Endothelial cell of umbilical vein (primary cell): ENCODE results near the gene CWC27. TPM values are rescaled to one million over a fixed set of nuclear protein-coding genes. Genes with fewer than 3 reads are reported as not detected.

ENCODE experiments used
- BruUV-seq: library from RNA; stranded (reverse); fragments of 400-500 nt; replicated peaks from 2 replicates; lab custom pipeline; 2021; lab: Mats Ljungman, UMichigan
- CTCF ChIA-PET: fragments of 300-600, 350-600 bp; sonication (Branson Sonifier 250); formaldehyde crosslinking; loops from one replicate; lab custom pipeline; 2021; ENCODE audit warnings: antibody characterized with exemption, inconsistent platforms; lab: Charles Lee
- POLR2A ChIA-PET: fragments of 300-600, 350-600 bp; sonication (Branson Sonifier 250); formaldehyde crosslinking; loops from one replicate; lab custom pipeline; 2021; ENCODE audit warnings: antibody characterized with exemption, inconsistent platforms; lab: Charles Lee
- DNase-seq: peaks from one replicate; pipeline ENCODE4 v3.0.0-alpha.2; 2011; ENCODE audit warnings: low read depth, low spot score
- FAIRE-seq: peaks from 2 replicates; lab custom pipeline; 2011; peaks lifted over from hg19 to GRCh38; lab: Jason Lieb, UNC
- H2AFZ ChIP-seq: 2 replicates; pipeline ENCODE4 v1.6.0; 2012; ENCODE audit warnings: low read depth, low read length, control low read depth, inconsistent platforms
- H3K27ac ChIP-seq: 2 replicates; pipeline ENCODE4 v1.5.1; 2011; ENCODE audit warnings: low read depth, mild to moderate bottlenecking, control low read depth, low read length, moderate library complexity; ENCODE audit not compliant: insufficient read depth
- H3K27me3 ChIP-seq, 2 experiments: 2 replicates each; pipeline versions ENCODE4 v1.6.0 to v1.6.1; 2011; ENCODE audit warnings: low read length in 2 of 2, mixed read lengths in 1 of 2; ENCODE audit not compliant: control insufficient read depth in 2 of 2, insufficient read depth in 2 of 2
- H3K36me3 ChIP-seq, 2 experiments: 2 replicates in 1 of 2; 3 replicates in 1 of 2; pipeline ENCODE4 v1.5.1; 2011; ENCODE audit warnings: low read length in 2 of 2, mild to moderate bottlenecking in 1 of 2, moderate library complexity in 1 of 2; ENCODE audit not compliant: control insufficient read depth in 2 of 2, insufficient read depth in 2 of 2; ENCODE audit errors: extremely low read depth in 1 of 2
- H3K4me1 ChIP-seq: 3 replicates; pipeline ENCODE4 v1.5.1; 2011; ENCODE audit warnings: mild to moderate bottlenecking, low read length; ENCODE audit not compliant: control insufficient read depth, insufficient read depth; ENCODE audit errors: extremely low read depth
- H3K4me2 ChIP-seq: 2 replicates; pipeline ENCODE4 v1.6.1; 2011; ENCODE audit warnings: low read length, control low read depth, mixed read lengths; ENCODE audit not compliant: insufficient read depth
- H3K4me3 ChIP-seq, 3 experiments: fragments of 200-600 bp in 1 of 3; sonication (generic), shearing (Covaris generic) in 1 of 3; replicated peaks in 1 of 3; 2 replicates each; pipeline ENCODE4 v1.5.1; 2011 to 2016; ENCODE audit warnings: control low read depth in 3 of 3, low read length in 3 of 3, mild to moderate bottlenecking in 2 of 3, inconsistent platforms in 1 of 3, low read depth in 1 of 3, moderate library complexity in 1 of 3; ENCODE audit not compliant: insufficient read depth in 1 of 3
- H3K79me2 ChIP-seq: 2 replicates; pipeline ENCODE4 v1.6.0; 2012; ENCODE audit warnings: low read length, inconsistent platforms; ENCODE audit not compliant: control insufficient read depth, insufficient read depth
- H3K9ac ChIP-seq: replicated peaks from 2 replicates; pipeline ENCODE3; 2011; ENCODE audit warnings: low read length, control low read depth; ENCODE audit not compliant: insufficient read depth; ENCODE audit errors: extremely low read depth
- H3K9me1 ChIP-seq: replicated peaks from 3 replicates; pipeline ENCODE4 v1.6.0; 2011; ENCODE audit warnings: mild to moderate bottlenecking, low read length; ENCODE audit not compliant: control insufficient read depth, insufficient read depth; ENCODE audit errors: extremely low read depth
- H3K9me3 ChIP-seq: replicated peaks from 2 replicates; pipeline ENCODE4 v1.5.1; 2012; ENCODE audit warnings: low read length, inconsistent platforms; ENCODE audit not compliant: control insufficient read depth, insufficient read depth
- H4K20me1 ChIP-seq: replicated peaks from 2 replicates; pipeline ENCODE3; 2011; ENCODE audit warnings: mild to moderate bottlenecking, low read length; ENCODE audit not compliant: control insufficient read depth, insufficient read depth; ENCODE audit errors: extremely low read depth
- EZH2 ChIP-seq: IDR thresholded peaks from 2 replicates; pipeline ENCODE4 v1.6.1; 2012; ENCODE audit warnings: borderline replicate concordance, low read depth, mild to moderate bottlenecking, moderate library complexity, low read length, inconsistent platforms; ENCODE audit not compliant: severe bottlenecking
- FOS ChIP-seq: IDR thresholded peaks from 2 replicates; pipeline ENCODE4 v1.6.1; 2011; ENCODE audit warnings: mild to moderate bottlenecking, low read length, moderate library complexity, borderline replicate concordance; ENCODE audit not compliant: insufficient read depth
- GATA2 ChIP-seq: IDR thresholded peaks from 2 replicates; pipeline ENCODE4 v1.7.0; 2011; ENCODE audit warnings: low read depth, mild to moderate bottlenecking, moderate library complexity, mixed read lengths, low read length; ENCODE audit not compliant: insufficient read length, insufficient read depth
- JUN ChIP-seq: IDR thresholded peaks from 2 replicates; pipeline ENCODE4 v1.6.1; 2011; ENCODE audit warnings: borderline replicate concordance, low read depth; ENCODE audit not compliant: insufficient read length, insufficient read depth
- MAX ChIP-seq: IDR thresholded peaks from 2 replicates; pipeline ENCODE4 v1.6.1; 2011; ENCODE audit not compliant: insufficient read depth, insufficient read length
- MYC ChIP-seq: IDR thresholded peaks from one replicate; pipeline ENCODE4 v1.6.1; 2011; ENCODE audit warnings: mild to moderate bottlenecking, low read depth, low read length
- POLR2A ChIP-seq: IDR thresholded peaks from 2 replicates; pipeline ENCODE4 v1.6.1; 2012; ENCODE audit warnings: low read depth, mild to moderate bottlenecking, control low read depth, low read length
- POLR2AphosphoS5 ChIP-seq: IDR thresholded peaks from 2 replicates; pipeline ENCODE4 v1.6.1; 2012; ENCODE audit warnings: low read depth, mild to moderate bottlenecking, control low read depth, low read length, moderate library complexity; ENCODE audit not compliant: insufficient read depth
- dilution Hi-C: fragments of 300-500 bp; cut with MboI; formaldehyde crosslinking; loops from one replicate; pipeline ENCODE4 v1.15.0; 2019; ENCODE audit warnings: low sequenced_read_pairs; ENCODE audit not compliant: extremely low pct_ligation_motif_present
- intact Hi-C: fragments of 100-400 bp; cut with micrococcal nuclease; formaldehyde crosslinking; loops from one replicate; pipeline ENCODE4 v1.10.0; 2022
- polyA plus RNA-seq, 4 experiments: library from polyadenylated mRNA; depleted of rRNA in 3 of 4; stranded (reverse) in 3 of 4; unstranded in 1 of 4; fragments of >200 nt; gene quantifications; 2 replicates each; pipeline versions ENCODE4 v1.2.1 to v1.2.3, GENCODE V29; 2011 to 2012; ENCODE audit warnings: missing spikeins in 1 of 4
- total RNA-seq: library from RNA; stranded (reverse); gene quantifications from 2 replicates; pipeline ENCODE4 v1.2.3, GENCODE V29; 2021
- TF ChIP-seq, protein P1 (sequence below), 2 donors: IDR thresholded peaks; 1 replicate in 1 of 2; 2 replicates in 1 of 2; pipeline ENCODE4 v1.5.1; 2011; ENCODE audit warnings: low read length in 2 of 2, mild to moderate bottlenecking in 2 of 2, moderate library complexity in 2 of 2, control low read depth in 1 of 2, inconsistent platforms in 1 of 2, low read depth in 1 of 2; ENCODE audit not compliant: insufficient read depth in 1 of 2; ENCODE audit errors: extremely low read depth in 1 of 2

CWC27 gene
- total and polyA plus RNA-seq, 2 donors (not counting 3 experiments of a cell fraction or from before 2014, with no cell fraction given): 11.9 to 23.8 TPM

GRCh38 chr5:64749385-64749784 lies 19.3 kb upstream of the CWC27 start:
- Histone ChIP-seq H3K9me1 (no peaks in the 10 kb centered on the region), H3K27me3 (no peaks in the 10 kb centered on the region), H3K4me1 (no peaks in the 10 kb centered on the region), H3K9ac (no peak overlapping the region), H3K4me2 (no peak overlapping the region), H3K36me3 (no peaks in the 10 kb centered on the region), H4K20me1 (no peaks in the 10 kb centered on the region), H3K9me3 (no peaks in the 10 kb centered on the region), H3K27ac (no peak overlapping the region), H3K4me3 (no peak overlapping the region), H3K79me2 (peaks cover 5% of the 10 kb centered on the region), H2AFZ (no peak overlapping the region)
- no TSS peak for BruUV-seq
- POLR2A ChIA-PET: no interaction called here
- TF ChIP-seq GATA2 (no peak), EZH2 (no peak), POLR2AphosphoS5 (no peak), MAX (no peak), JUN (no peak), POLR2A (no peak), MYC (no peak), FOS (no peak)
- TF ChIP-seq, protein P1, sequence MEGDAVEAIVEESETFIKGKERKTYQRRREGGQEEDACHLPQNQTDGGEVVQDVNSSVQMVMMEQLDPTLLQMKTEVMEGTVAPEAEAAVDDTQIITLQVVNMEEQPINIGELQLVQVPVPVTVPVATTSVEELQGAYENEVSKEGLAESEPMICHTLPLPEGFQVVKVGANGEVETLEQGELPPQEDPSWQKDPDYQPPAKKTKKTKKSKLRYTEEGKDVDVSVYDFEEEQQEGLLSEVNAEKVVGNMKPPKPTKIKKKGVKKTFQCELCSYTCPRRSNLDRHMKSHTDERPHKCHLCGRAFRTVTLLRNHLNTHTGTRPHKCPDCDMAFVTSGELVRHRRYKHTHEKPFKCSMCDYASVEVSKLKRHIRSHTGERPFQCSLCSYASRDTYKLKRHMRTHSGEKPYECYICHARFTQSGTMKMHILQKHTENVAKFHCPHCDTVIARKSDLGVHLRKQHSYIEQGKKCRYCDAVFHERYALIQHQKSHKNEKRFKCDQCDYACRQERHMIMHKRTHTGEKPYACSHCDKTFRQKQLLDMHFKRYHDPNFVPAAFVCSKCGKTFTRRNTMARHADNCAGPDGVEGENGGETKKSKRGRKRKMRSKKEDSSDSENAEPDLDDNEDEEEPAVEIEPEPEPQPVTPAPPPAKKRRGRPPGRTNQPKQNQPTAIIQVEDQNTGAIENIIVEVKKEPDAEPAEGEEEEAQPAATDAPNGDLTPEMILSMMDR (IDR thresholded peaks at IDR 0.05; ENCODE audit: extremely low read depth in 1 of 2, insufficient read depth in 1 of 2, low read depth in 1 of 2, low read length in 2 of 2): no peak
- CTCF ChIA-PET: interaction anchor here (1.0 kb wide), 1 partner anchor 35 kb away, joined by 3 read pairs; no protein-coding TSS in a partner anchor
- DNase-seq (no peak), FAIRE-seq (no peak)
- intact Hi-C loops: no loop called here
- dilution Hi-C loops: no loop called here
